Stimulated activated CD8-positive, alpha-beta memory T cell treated with anti-CD3 and anti-CD28 coated beads, Interleukin-7, amount 100 ng/mL, for 1 hour (primary cell): ENCODE measurements around the gene RESP18.

Source experiments
- DNase-seq, 2 donors: peaks; one replicate each; pipeline ENCODE4 v3.0.0-alpha.2; 2020; ENCODE audit warnings: low read depth in 2 of 2

RESP18 gene

DNA sequence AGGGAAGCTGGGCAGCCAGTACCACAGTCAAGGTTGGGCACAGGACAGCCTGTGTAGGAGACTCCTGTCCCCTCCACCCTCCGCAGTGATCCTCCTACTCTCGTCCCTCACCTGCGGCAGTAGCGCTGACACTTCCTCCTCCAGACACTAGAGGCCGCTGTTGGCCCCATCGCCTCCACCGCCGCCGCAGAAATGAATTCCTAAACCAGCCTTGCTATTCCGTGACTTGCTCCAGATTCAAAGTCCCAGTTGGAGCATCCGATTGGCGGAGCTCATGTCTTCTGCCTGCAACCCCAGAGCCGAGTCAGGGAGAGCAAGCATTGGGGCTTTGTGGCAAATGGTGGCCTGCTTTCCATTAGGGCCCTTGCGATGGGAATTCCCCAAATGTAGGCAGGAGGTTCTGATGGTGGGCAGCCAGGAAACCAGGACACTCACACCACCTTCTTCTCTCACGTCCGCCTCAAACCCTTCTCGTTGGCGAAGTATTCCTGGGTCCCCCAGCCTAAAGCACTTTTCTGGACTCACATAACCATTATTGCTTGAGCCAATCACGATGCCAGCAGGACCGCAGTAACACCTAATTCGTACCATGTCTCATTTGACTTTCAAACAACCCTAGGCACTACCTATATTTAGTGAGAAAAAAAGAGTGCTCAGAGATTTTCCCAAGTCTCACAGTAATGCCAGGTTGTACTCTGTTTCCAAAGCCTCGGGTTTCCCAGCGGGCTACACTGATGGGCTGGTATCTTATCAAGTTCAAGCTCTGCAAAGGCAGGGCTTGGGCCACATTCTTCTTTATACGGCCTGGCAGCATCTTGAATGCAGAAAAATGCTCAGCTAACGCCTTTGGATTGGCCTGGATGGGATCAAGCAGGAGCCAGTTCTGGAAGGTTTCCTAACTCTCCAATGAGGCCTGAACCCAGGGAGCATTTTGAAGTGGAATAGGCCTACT is 54.6 kb downstream of the RESP18 start:
- DNase-seq: peak; percentile 37 to 60
